Measurements from ENCODE around the gene CD4. TPM values are rescaled to one million over a fixed set of nuclear protein-coding genes. Genes with fewer than 3 reads are reported as not detected.

Gene CD4
- total RNA-seq, 1 donor, result 1.7 TPM

DNA sequence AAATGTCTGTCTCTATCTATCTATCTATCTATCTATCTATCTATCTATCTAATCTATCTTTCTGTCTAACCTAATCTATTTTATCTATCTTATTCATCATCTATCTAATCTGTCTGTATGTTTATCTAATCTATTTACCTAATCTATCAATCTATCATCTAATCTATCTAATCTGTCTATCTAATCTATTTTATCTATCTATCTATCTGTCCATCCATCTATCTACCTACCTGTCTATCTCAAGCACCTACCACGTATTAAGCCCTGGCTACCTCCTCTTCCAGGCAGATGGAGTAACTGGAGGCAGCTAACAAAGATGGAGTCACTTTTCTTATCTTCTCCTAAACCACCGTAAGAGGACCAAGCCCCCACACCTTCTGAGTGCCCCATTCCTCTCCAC lies 5.8 kb downstream of the CD4 start:
- no peak for DNase-seq (ENCODE audit: low read depth)
- H3K4me3 ChIP-seq (ENCODE audit: low read depth, low read length), result no peak overlapping the region
- TF ChIP-seq, protein P1, sequence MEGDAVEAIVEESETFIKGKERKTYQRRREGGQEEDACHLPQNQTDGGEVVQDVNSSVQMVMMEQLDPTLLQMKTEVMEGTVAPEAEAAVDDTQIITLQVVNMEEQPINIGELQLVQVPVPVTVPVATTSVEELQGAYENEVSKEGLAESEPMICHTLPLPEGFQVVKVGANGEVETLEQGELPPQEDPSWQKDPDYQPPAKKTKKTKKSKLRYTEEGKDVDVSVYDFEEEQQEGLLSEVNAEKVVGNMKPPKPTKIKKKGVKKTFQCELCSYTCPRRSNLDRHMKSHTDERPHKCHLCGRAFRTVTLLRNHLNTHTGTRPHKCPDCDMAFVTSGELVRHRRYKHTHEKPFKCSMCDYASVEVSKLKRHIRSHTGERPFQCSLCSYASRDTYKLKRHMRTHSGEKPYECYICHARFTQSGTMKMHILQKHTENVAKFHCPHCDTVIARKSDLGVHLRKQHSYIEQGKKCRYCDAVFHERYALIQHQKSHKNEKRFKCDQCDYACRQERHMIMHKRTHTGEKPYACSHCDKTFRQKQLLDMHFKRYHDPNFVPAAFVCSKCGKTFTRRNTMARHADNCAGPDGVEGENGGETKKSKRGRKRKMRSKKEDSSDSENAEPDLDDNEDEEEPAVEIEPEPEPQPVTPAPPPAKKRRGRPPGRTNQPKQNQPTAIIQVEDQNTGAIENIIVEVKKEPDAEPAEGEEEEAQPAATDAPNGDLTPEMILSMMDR (IDR thresholded peaks at IDR 0.05; ENCODE audit: insufficient read depth, low read depth, low read length), result no peak

DNA sequence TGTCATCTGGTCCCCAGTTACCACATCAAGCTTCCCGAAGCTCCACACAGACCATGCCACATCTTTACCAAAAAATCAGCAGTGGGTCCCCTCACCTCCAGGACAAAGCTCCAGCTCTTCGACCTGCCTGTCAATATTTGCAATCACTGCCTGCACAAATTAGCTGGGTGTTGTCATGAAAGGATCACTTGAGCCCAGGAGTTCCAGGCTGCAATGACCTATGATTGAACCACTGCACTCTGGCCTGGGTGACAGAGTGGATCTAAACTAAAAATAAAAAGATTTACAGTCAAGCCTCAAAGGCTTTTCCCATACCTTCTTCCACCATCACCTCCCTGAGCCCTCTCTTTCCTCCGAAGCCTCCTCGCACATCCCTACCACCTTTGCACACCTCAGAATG lies 7.2 kb downstream of the CD4 start:
- TF ChIP-seq, protein P1 (IDR thresholded peaks at IDR 0.05; ENCODE audit: insufficient read depth, low read depth, low read length), result no peak
- DNase-seq (ENCODE audit: low read depth), result no peak
- no peak overlapping the region for H3K4me3 ChIP-seq (ENCODE audit: low read depth, low read length)

DNA sequence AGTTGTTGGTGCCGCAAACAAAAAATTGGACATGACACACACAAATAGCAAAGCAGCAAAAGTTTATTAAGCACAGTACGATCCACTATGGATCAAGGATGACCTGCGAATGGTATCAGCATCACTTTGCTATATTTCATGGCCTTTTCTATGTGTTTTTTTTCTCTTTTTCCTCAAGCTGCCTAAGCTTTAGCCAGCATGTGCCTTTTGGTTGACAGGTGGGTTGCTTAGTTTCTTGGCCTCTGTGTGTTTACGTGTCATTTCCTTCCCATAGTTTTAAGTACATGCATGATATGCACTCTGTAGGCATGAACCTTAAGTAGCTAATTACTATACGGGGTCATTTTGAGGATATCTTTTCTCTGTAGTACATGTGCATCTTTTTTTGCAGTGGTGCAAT lies 9.8 kb downstream of the CD4 start:
- no peak overlapping the region for H3K4me3 ChIP-seq (ENCODE audit: low read depth, low read length)
- TF ChIP-seq, protein P1 (IDR thresholded peaks at IDR 0.05; ENCODE audit: insufficient read depth, low read depth, low read length), result no peak
- DNase-seq (ENCODE audit: low read depth), result no peak

DNA sequence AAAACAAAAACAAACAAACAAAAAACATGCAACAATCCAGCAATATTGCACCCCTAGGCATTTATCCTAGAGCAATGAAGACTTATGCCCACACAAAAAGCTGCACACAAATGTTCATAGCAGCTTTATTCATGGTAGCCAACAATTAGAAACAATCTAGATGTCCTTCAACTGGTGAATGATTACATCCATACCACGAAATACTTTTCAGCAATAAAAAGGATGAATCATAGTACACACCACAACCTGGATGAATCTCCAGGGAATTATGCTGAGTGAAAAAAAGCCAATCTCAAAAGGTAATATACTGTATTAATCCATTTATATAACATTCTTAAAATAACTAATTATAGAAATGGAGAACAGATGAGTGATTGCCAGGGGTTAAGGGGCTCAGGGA lies 17.8 kb downstream of the CD4 start:
- DNase-seq (ENCODE audit: low read depth), result no peak
- TF ChIP-seq, protein P1 (IDR thresholded peaks at IDR 0.05; ENCODE audit: insufficient read depth, low read depth, low read length), result no peak

DNA sequence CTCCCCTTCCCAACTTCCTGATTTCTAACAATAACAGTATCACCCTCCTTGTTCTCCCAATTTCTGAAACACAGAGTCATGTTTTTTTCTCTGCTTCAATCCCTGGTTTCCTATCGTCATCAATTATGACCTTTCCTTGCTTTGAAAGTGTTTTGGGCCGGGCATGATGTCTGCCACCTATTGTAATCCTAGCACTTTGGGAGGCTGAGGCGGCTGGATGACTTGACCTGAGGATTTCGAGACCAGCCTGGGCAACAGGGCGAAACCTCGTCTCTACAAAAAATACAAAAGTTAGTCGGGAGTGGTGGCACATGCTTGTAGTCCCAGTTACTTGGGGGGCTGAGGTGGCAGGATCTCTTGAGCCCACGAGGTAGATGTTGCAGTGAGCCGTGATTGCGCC lies 19.7 kb downstream of the CD4 start:
- no peak for DNase-seq (ENCODE audit: low read depth)
- TF ChIP-seq, protein P1 (IDR thresholded peaks at IDR 0.05; ENCODE audit: insufficient read depth, low read depth, low read length), result no peak
- no peak overlapping the region for H3K4me3 ChIP-seq (ENCODE audit: low read depth, low read length)

More for the DNA sequence above, 17.8 kb downstream of the CD4 start:
- no peak overlapping the region for H3K4me3 ChIP-seq (ENCODE audit: low read depth, low read length)

DNA sequence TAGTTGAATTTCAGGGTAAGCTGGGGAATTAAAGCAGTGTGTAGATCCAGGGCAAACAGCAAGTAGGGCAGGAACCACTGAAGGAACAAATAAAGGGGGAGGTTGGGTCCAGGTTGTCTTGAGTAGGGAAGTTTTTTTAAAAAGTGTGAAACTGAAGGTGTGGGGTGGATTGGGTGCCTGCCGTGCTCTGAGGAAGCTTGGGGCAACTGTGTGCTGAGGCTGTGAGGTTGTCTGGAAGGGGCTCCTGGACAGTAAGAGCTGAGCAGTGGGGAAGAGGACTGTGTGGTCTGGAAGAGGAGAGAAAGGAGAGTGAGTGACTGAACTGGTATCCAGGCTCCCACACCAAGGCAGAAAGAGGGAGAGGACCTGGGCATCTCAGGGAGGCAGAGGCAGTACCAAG lies 21.4 kb downstream of the CD4 start:
- no peak for DNase-seq (ENCODE audit: low read depth)
- no peak overlapping the region for H3K4me3 ChIP-seq (ENCODE audit: low read depth, low read length)
- TF ChIP-seq, protein P1 (IDR thresholded peaks at IDR 0.05; ENCODE audit: insufficient read depth, low read depth, low read length), result no peak

DNA sequence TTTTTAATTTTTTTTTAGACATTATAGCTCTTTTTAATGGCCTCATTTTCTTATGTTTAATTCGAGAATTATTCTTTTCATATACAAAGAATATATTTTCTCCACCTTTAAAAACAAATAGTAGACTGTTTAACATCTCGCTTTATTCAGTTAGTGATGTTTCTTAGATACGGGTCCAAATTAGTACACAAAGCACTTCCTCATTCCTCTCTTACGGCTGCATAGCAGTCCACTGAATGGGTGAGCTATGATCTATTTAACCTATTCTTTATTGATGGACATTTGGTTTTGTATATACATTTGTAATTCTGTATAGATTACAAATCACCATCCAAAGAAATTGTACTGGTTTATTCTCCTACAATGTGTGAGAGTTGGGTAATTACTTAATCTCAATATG lies 24.0 kb downstream of the CD4 start:
- TF ChIP-seq, protein P1 (IDR thresholded peaks at IDR 0.05; ENCODE audit: insufficient read depth, low read depth, low read length), result no peak
- no peak for DNase-seq (ENCODE audit: low read depth)
- H3K4me3 ChIP-seq (ENCODE audit: low read depth, low read length), result no peak overlapping the region
